Naive thymus-derived CD4-positive, alpha-beta T cell (primary cell): ENCODE data around the gene JUP. TPM values are rescaled to one million over a fixed set of nuclear protein-coding genes. Genes with fewer than 3 reads are reported as not detected.

ENCODE experiments used
- ATAC-seq: fragments of 150-1000 bp; cut with Tn5 transposase; 2 replicates; pipeline ENCODE4 v1.10.0; 2021; ENCODE audit warnings: mild to moderate bottlenecking, moderate library complexity
- CTCF ChIA-PET: fragments of 350-600 bp; sonication (Branson Sonifier 250); formaldehyde crosslinking; loops from one replicate; lab custom pipeline; 2021; ENCODE audit warnings: antibody characterized with exemption; lab: Charles Lee
- POLR2A ChIA-PET: fragments of 350-600 bp; sonication (Branson Sonifier 250); formaldehyde crosslinking; loops from one replicate; lab custom pipeline; 2021; ENCODE audit warnings: antibody characterized with exemption, inconsistent platforms; lab: Charles Lee
- DNase-seq, 9 donors: peaks; one replicate each; pipeline versions ENCODE4 v3.0.0 to v3.0.0-alpha.2; 2020 to 2022; ENCODE audit warnings: mixed read lengths in 1 of 9
- H3K27ac ChIP-seq: one replicate; pipeline ENCODE4 v1.7.0; 2013; ENCODE audit warnings: mild to moderate bottlenecking, low read depth, low read length, moderate library complexity
- H3K27me3 ChIP-seq, 2 donors: one replicate each; pipeline ENCODE4 v1.7.0; 2013; ENCODE audit warnings: low read length in 2 of 2, mild to moderate bottlenecking in 2 of 2, moderate library complexity in 2 of 2; ENCODE audit not compliant: control insufficient read depth in 2 of 2, insufficient read depth in 2 of 2
- H3K36me3 ChIP-seq, 3 experiments: 1 replicate in 2 of 3; 2 replicates in 1 of 3; pipeline ENCODE4 v1.7.0; 2013; ENCODE audit warnings: low read length in 3 of 3, mild to moderate bottlenecking in 3 of 3, moderate library complexity in 1 of 3; ENCODE audit not compliant: insufficient read depth in 3 of 3, control insufficient read depth in 2 of 3
- H3K4me1 ChIP-seq, 2 donors: one replicate each; pipeline ENCODE4 v1.7.0; 2013; ENCODE audit warnings: low read length in 2 of 2, mild to moderate bottlenecking in 2 of 2, moderate library complexity in 1 of 2; ENCODE audit not compliant: control insufficient read depth in 2 of 2, insufficient read depth in 2 of 2
- H3K4me3 ChIP-seq: 2 replicates; pipeline ENCODE4 v1.7.0; 2013; ENCODE audit warnings: mild to moderate bottlenecking, low read length
- H3K9me3 ChIP-seq, 3 experiments: 1 replicate in 2 of 3; 2 replicates in 1 of 3; pipeline ENCODE4 v1.7.0; 2013; ENCODE audit warnings: low read length in 3 of 3; ENCODE audit not compliant: control insufficient read depth in 2 of 3
- H3K27ac Mint-ChIP-seq, 9 donors: one replicate each; pipeline ENCODE4 v1.8.0; 2020 to 2022; ENCODE audit warnings: mixed read lengths in 9 of 9, mild to moderate bottlenecking in 8 of 9, moderate library complexity in 5 of 9, inconsistent platforms in 2 of 9
- H3K27me3 Mint-ChIP-seq, 5 donors: one replicate each; pipeline ENCODE4 v1.8.0; 2021 to 2022; ENCODE audit warnings: mixed read lengths in 5 of 5, mild to moderate bottlenecking in 1 of 5
- H3K36me3 Mint-ChIP-seq, 5 donors: one replicate each; pipeline ENCODE4 v1.8.0; 2020 to 2022; ENCODE audit warnings: mixed read lengths in 5 of 5, mild to moderate bottlenecking in 3 of 5, inconsistent platforms in 1 of 5
- H3K4me1 Mint-ChIP-seq, 7 donors: one replicate each; pipeline ENCODE4 v1.8.0; 2020 to 2022; ENCODE audit warnings: mixed read lengths in 7 of 7, mild to moderate bottlenecking in 3 of 7, inconsistent platforms in 1 of 7
- H3K4me3 Mint-ChIP-seq, 10 donors: one replicate each; pipeline ENCODE4 v1.8.0; 2020 to 2022; ENCODE audit warnings: mild to moderate bottlenecking in 10 of 10, mixed read lengths in 10 of 10, moderate library complexity in 6 of 10, inconsistent platforms in 2 of 10
- H3K9me3 Mint-ChIP-seq, 11 donors: one replicate each; pipeline ENCODE4 v1.8.0; 2020 to 2022; ENCODE audit warnings: mixed read lengths in 11 of 11, mild to moderate bottlenecking in 4 of 11, inconsistent platforms in 1 of 11, moderate library complexity in 1 of 11
- intact Hi-C, 2 donors: fragments of 100-400 bp; cut with micrococcal nuclease; formaldehyde crosslinking; loops; one replicate each; pipeline ENCODE4 v1.15.1; 2023
- polyA plus RNA-seq, 2 donors: library from polyadenylated mRNA; unstranded; fragments of 300-500 nt; fragmentation: Illumina TruSeq; gene quantifications; one replicate each; pipeline ENCODE4 v1.2.3, GENCODE V29; 2021
- total RNA-seq, 6 experiments: library from RNA in 5 of 6; stranded (reverse) in 5 of 6; gene quantifications; 1 replicate in 5 of 6; 2 replicates in 1 of 6; pipeline ENCODE4 v1.2.3 and lab custom pipeline; 2021 to 2026

JUP gene
- total and polyA plus RNA-seq, 7 experiments from 2014 or later: 0.19 to 8.2 (median 0.49) TPM

- ChIA-PET CTCF (interaction anchor here (0.9 to 1.3 kb wide), 2 partner anchors 9 to 12 kb away, joined by 3 to 7 read pairs; no protein-coding TSS in a partner anchor), POLR2A (interaction anchor here (1.5 kb wide), 1 partner anchor 96 kb away, joined by 5 read pairs; the partner anchor contains the start of gene EIF1)
- Mint-ChIP-seq H3K27ac (no peak overlapping the region), H3K27me3 (peaks cover 16 to 49% (median 21%) of the 10 kb centered on the region in 5 donors), H3K9me3 (no peaks in the 10 kb centered on the region), H3K4me1 (peaks cover 13 to 41% (median 25%) of the 10 kb centered on the region in 7 donors), H3K4me3 (peak overlapping the region; percentile 37 to 82 (median 70)), H3K36me3 (no peaks in the 10 kb centered on the region)
- Histone ChIP-seq H3K27ac (no peak overlapping the region), H3K4me1 (peaks cover 0 to 11% of the 10 kb centered on the region in 2 donors), H3K4me3 (peak overlapping the region; percentile 44), H3K36me3 (no peaks in the 10 kb centered on the region), H3K27me3 (peaks cover 0 to 6% of the 10 kb centered on the region in 2 donors), H3K9me3 (no peaks in the 10 kb centered on the region)
- intact Hi-C loops: no loop called here
- DNase-seq (no peak), ATAC-seq (no peak)
These were observed 1.2 kb downstream of the JUP start for GRCh38 chr17:41785091-41785858.

- H3K27me3 ChIP-seq: peaks cover 0 to 6% of the 10 kb centered on the region in 2 donors
- intact Hi-C loops: no loop called here
- POLR2A ChIA-PET: no interaction called here
- Mint-ChIP-seq H3K4me3 (peak overlapping the region in 6 of 10 donors; percentile 2 to 82 (median 16)), H3K27ac (no peak overlapping the region), H3K36me3 (no peaks in the 10 kb centered on the region), H3K4me1 (peaks cover 13 to 37% (median 21%) of the 10 kb centered on the region in 7 donors), H3K9me3 (no peaks in the 10 kb centered on the region), H3K27me3 (peaks cover 16 to 49% (median 21%) of the 10 kb centered on the region in 5 donors)
- H3K36me3 ChIP-seq: no peaks in the 10 kb centered on the region
- DNase-seq: no peak
- no peak overlapping the region for H3K4me3 ChIP-seq
- no peak for ATAC-seq
- peaks cover 0 to 11% of the 10 kb centered on the region in 2 donors for H3K4me1 ChIP-seq
- no peaks in the 10 kb centered on the region for H3K9me3 ChIP-seq
- CTCF ChIA-PET: no interaction called here
- H3K27ac ChIP-seq: no peak overlapping the region
These were observed 2.2 kb downstream of the JUP start for GRCh38 chr17:41784207-41784744.

GRCh38 chr17:41782142-41782541 is 4.4 kb downstream of the JUP start:
- no peak overlapping the region for H3K27ac ChIP-seq
- POLR2A ChIA-PET: interaction anchor here (0.7 kb wide), 1 partner anchor 55 kb away, joined by 3 read pairs; no protein-coding TSS in a partner anchor
- intact Hi-C loops: no loop called here
- Mint-ChIP-seq H3K27me3 (peaks cover 16 to 37% (median 21%) of the 10 kb centered on the region in 5 donors), H3K36me3 (no peaks in the 10 kb centered on the region), H3K9me3 (no peaks in the 10 kb centered on the region), H3K27ac (no peak overlapping the region), H3K4me1 (peaks cover 0 to 19% (median 11%) of the 10 kb centered on the region in 7 donors), H3K4me3 (no peak overlapping the region)
- DNase-seq (no peak), ATAC-seq (no peak)
- peaks cover 0 to 11% of the 10 kb centered on the region in 2 donors for H3K4me1 ChIP-seq
- CTCF ChIA-PET: no interaction called here
- H3K36me3 ChIP-seq: no peaks in the 10 kb centered on the region
- peaks cover 0 to 6% of the 10 kb centered on the region in 2 donors for H3K27me3 ChIP-seq
- no peak overlapping the region for H3K4me3 ChIP-seq
- no peaks in the 10 kb centered on the region for H3K9me3 ChIP-seq

GRCh38 chr17:41781404-41782110 is 5.0 kb downstream of the JUP start:
- peaks cover 0 to 11% of the 10 kb centered on the region in 2 donors for H3K4me1 ChIP-seq

GRCh38 chr17:41779954-41780353 is 6.6 kb downstream of the JUP start:
- ChIA-PET POLR2A (interaction anchor here (0.6 kb wide), 1 partner anchor 627 kb away, joined by 3 read pairs; no protein-coding TSS in a partner anchor), CTCF (interaction anchor here (0.9 kb wide), 1 partner anchor 39 kb away, joined by 3 read pairs; no protein-coding TSS in a partner anchor)
- Histone ChIP-seq H3K27ac (no peak overlapping the region), H3K27me3 (peaks cover 0 to 3% of the 10 kb centered on the region in 2 donors), H3K9me3 (no peaks in the 10 kb centered on the region), H3K36me3 (no peaks in the 10 kb centered on the region), H3K4me1 (peaks cover 0 to under 1% of the 10 kb centered on the region in 2 donors), H3K4me3 (no peak overlapping the region)
- DNase-seq (no peak), ATAC-seq (no peak)
- Mint-ChIP-seq H3K4me1 (peaks cover 0 to 8% (median under 1%) of the 10 kb centered on the region in 7 donors), H3K9me3 (no peaks in the 10 kb centered on the region), H3K36me3 (peaks cover 0 to 3% (median 0%) of the 10 kb centered on the region in 5 donors), H3K4me3 (no peak overlapping the region), H3K27me3 (peaks cover 16 to 29% (median 25%) of the 10 kb centered on the region in 5 donors), H3K27ac (no peak overlapping the region)
- intact Hi-C loops: no loop called here

More at GRCh38 chr17:41781404-41782110, 5.0 kb downstream of the JUP start:
- DNase-seq: no peak
- Mint-ChIP-seq H3K36me3 (no peaks in the 10 kb centered on the region), H3K4me3 (no peak overlapping the region), H3K9me3 (no peaks in the 10 kb centered on the region), H3K27me3 (peaks cover 16 to 31% (median 21%) of the 10 kb centered on the region in 5 donors), H3K4me1 (peaks cover 0 to 14% (median 7%) of the 10 kb centered on the region in 7 donors), H3K27ac (no peak overlapping the region)
- intact Hi-C loops: loop anchor here in 1 of 2 donors (1.0 kb wide), 1 partner anchor 43 kb away; no protein-coding TSS in a partner anchor
- POLR2A ChIA-PET: no interaction called here
- no peak overlapping the region for H3K27ac ChIP-seq
- CTCF ChIA-PET: no interaction called here
- no peak for ATAC-seq
- no peaks in the 10 kb centered on the region for H3K36me3 ChIP-seq
- H3K27me3 ChIP-seq: peaks cover 0 to 6% of the 10 kb centered on the region in 2 donors
- no peaks in the 10 kb centered on the region for H3K9me3 ChIP-seq
- H3K4me3 ChIP-seq: no peak overlapping the region

GRCh38 chr17:41777574-41778188 is 8.8 kb downstream of the JUP start:
- H3K27me3 Mint-ChIP-seq: peaks cover 6 to 17% (median 14%) of the 10 kb centered on the region in 5 donors
- no peak overlapping the region for H3K4me3 ChIP-seq
- no peak overlapping the region for H3K27ac Mint-ChIP-seq
- H3K4me3 Mint-ChIP-seq: peak overlapping the region in 1 of 10 donors; percentile 25
- H3K36me3 Mint-ChIP-seq: peaks cover 0 to 3% (median 0%) of the 10 kb centered on the region in 5 donors
- H3K4me1 Mint-ChIP-seq: no peaks in the 10 kb centered on the region
- DNase-seq (no peak), ATAC-seq (no peak)
- ChIA-PET POLR2A (no interaction called here), CTCF (no interaction called here)
- no peaks in the 10 kb centered on the region for H3K9me3 Mint-ChIP-seq
- H3K27me3 ChIP-seq: no peaks in the 10 kb centered on the region
- intact Hi-C loops: no loop called here
- H3K9me3 ChIP-seq: no peaks in the 10 kb centered on the region
- H3K27ac ChIP-seq: no peak overlapping the region
- no peaks in the 10 kb centered on the region for H3K36me3 ChIP-seq
- H3K4me1 ChIP-seq: no peaks in the 10 kb centered on the region
